A549 (cell line): ENCODE data around the gene TMEM54. TPM values are rescaled to one million over a fixed set of nuclear protein-coding genes. Genes with fewer than 3 reads are reported as not detected.
"Not testable (repeated sequence)": the region's sequence is repeated elsewhere in the genome, so short reads cannot be mapped to it uniquely, and the experiment has no call there.

Experiments
- ATAC-seq, 2 experiments: fragments of 200-7000 bp in 1 of 2; fragments of >200 bp in 1 of 2; cut with Nextera tagmentation in 1 of 2; cut with Tn5 transposase in 1 of 2; 3 replicates each; pipeline versions ENCODE4 v1.8.0 to v1.9.1; 2018 to 2020; ENCODE audit warnings: mild to moderate bottlenecking in 1 of 2, moderate library complexity in 1 of 2
- CTCF ChIA-PET: fragments of 300-600 bp; sonication (Branson Sonifier 250); formaldehyde crosslinking; extraction: SDS; loops from one replicate; lab custom pipeline; 2021; ENCODE audit warnings: antibody characterized with exemption, inconsistent platforms; lab: Yijun Ruan, JAX
- POLR2A ChIA-PET: fragments of 350-600 bp; formaldehyde crosslinking; extraction: SDS; loops from one replicate; lab custom pipeline; 2021; ENCODE audit warnings: antibody characterized with exemption, inconsistent platforms; lab: Yijun Ruan, JAX
- DNase-seq, 2 experiments: peaks; one replicate each; pipeline versions ENCODE4 v3.0.0 to v3.0.0-alpha.2; 2011 to 2016; ENCODE audit warnings: low read depth in 1 of 2, low spot score in 1 of 2
- FAIRE-seq: peaks from 2 replicates; lab custom pipeline; 2011; peaks lifted over from hg19 to GRCh38; lab: Jason Lieb, UNC
- H3K27ac ChIP-seq, 2 experiments: fragments of >200 bp; sonication (Bioruptor Twin); formaldehyde crosslinking; 3 replicates each; pipeline ENCODE4 v1.5.1; 2016 to 2017
- H3K4me1 ChIP-seq: fragments of >200 bp; sonication (Bioruptor Twin); formaldehyde crosslinking; 3 replicates; pipeline ENCODE4 v1.6.1; 2016
- H3K4me2 ChIP-seq: fragments of >200 bp; sonication (Bioruptor Twin); formaldehyde crosslinking; 3 replicates; pipeline ENCODE4 v1.6.1; 2016
- H3K4me3 ChIP-seq: fragments of >200 bp; sonication (Bioruptor Twin); formaldehyde crosslinking; 3 replicates; pipeline ENCODE4 v1.5.1; 2016
- H3K9me3 ChIP-seq: fragments of >200 bp; sonication (Bioruptor Twin); formaldehyde crosslinking; 3 replicates; pipeline ENCODE4 v1.6.1; 2016
- CBX2 ChIP-seq: fragments of 200-600 bp; sonication (generic); IDR thresholded peaks from 2 replicates; pipeline ENCODE4 v1.6.1; 2016; ENCODE audit warnings: low read depth, mild to moderate bottlenecking, borderline replicate concordance
- CBX8 ChIP-seq: fragments of 200-600 bp; sonication (generic); IDR thresholded peaks from 2 replicates; pipeline ENCODE4 v1.6.1; 2016
- CHD2 ChIP-seq: fragments of 150-350 bp; IDR thresholded peaks from 2 replicates; pipeline ENCODE4 v1.6.1; 2014; ENCODE audit warnings: low read length; ENCODE audit not compliant: partially characterized antibody
- EHF ChIP-seq: fragments of 250-450 bp; sonication (Bioruptor Pico); IDR thresholded peaks from 2 replicates; pipeline ENCODE4 v1.5.0; 2020; ENCODE audit warnings: mild to moderate bottlenecking
- EHMT2 ChIP-seq: fragments of 200-600 bp; sonication (generic); IDR thresholded peaks from 2 replicates; pipeline ENCODE4 v1.6.1; 2016; ENCODE audit warnings: antibody characterized with exemption, low read depth, mild to moderate bottlenecking, moderate library complexity
- ELK1 ChIP-seq: fragments of 150-350 bp; IDR thresholded peaks from 2 replicates; pipeline ENCODE4 v1.6.1; 2014; ENCODE audit warnings: low read depth, mild to moderate bottlenecking, low read length
- FOSB ChIP-seq: fragments of 250-450 bp; sonication (Bioruptor Pico); IDR thresholded peaks from 2 replicates; pipeline ENCODE4 v1.5.0; 2020; ENCODE audit warnings: mild to moderate bottlenecking, moderate library complexity
- GATA3 ChIP-seq: IDR thresholded peaks from 2 replicates; pipeline ENCODE4 v1.6.1; 2012; ENCODE audit warnings: borderline replicate concordance
- HOXB13 ChIP-seq: fragments of 250-450 bp; sonication (Bioruptor Pico); IDR thresholded peaks from 2 replicates; pipeline ENCODE4 v1.5.0; 2020; ENCODE audit warnings: low read depth, mild to moderate bottlenecking, moderate library complexity
- HOXB5 ChIP-seq: fragments of 250-450 bp; sonication (Bioruptor Pico); IDR thresholded peaks from 2 replicates; pipeline ENCODE4 v1.5.0; 2020; ENCODE audit warnings: mild to moderate bottlenecking, moderate library complexity
- MAFK ChIP-seq: fragments of 450-650 bp; IDR thresholded peaks from 2 replicates; pipeline ENCODE4 v1.6.1; 2014; ENCODE audit not compliant: partially characterized antibody
- MAX ChIP-seq: IDR thresholded peaks from 2 replicates; pipeline ENCODE4 v1.6.1; 2012
- PHF8 ChIP-seq: fragments of 200-600 bp; sonication (generic); IDR thresholded peaks from 2 replicates; pipeline ENCODE4 v1.6.1; 2016; ENCODE audit warnings: low read depth, mild to moderate bottlenecking, antibody characterized with exemption, moderate library complexity, borderline replicate concordance
- RARB ChIP-seq: fragments of 250-450 bp; sonication (Bioruptor Pico); IDR thresholded peaks from 2 replicates; pipeline ENCODE4 v1.8.0; 2021; ENCODE audit warnings: mild to moderate bottlenecking, moderate library complexity
- REST ChIP-seq: fragments of 200-600 bp; sonication (generic); IDR thresholded peaks from 2 replicates; pipeline ENCODE4 v1.6.1; 2016; ENCODE audit warnings: antibody characterized with exemption, mild to moderate bottlenecking, moderate library complexity
- TFCP2L1 ChIP-seq: fragments of 250-450 bp; sonication (Bioruptor Pico); IDR thresholded peaks from 2 replicates; pipeline ENCODE4 v1.5.0; 2021; ENCODE audit warnings: mild to moderate bottlenecking
- ZFP36 ChIP-seq: fragments of 450-650 bp; IDR thresholded peaks from 2 replicates; pipeline ENCODE4 v1.6.1; 2014; ENCODE audit warnings: borderline replicate concordance; ENCODE audit not compliant: partially characterized antibody
- ZSCAN20 ChIP-seq: fragments of 250-450 bp; sonication (Bioruptor Pico); IDR thresholded peaks from 2 replicates; pipeline ENCODE4 v1.8.0; 2022; ENCODE audit warnings: mild to moderate bottlenecking, moderate library complexity
- WGBS: methylation state at CpG from one replicate; pipeline ENCODE4 v1.1.6; 2017; ENCODE audit errors: missing lambda C conversion rate; 5-methylcytosine and 5-hydroxymethylcytosine counted together
- polyA plus RNA-seq, 4 experiments: library from polyadenylated mRNA; depleted of rRNA in 3 of 4; stranded (reverse); fragments of >200 nt; fragmentation: RNase III in 1 of 4; extraction: RNeasy Plus Mini Kit Qiagen cat#74134 plus additional on column Dnase treatment in 1 of 4; gene quantifications; 2 replicates in 3 of 4; 3 replicates in 1 of 4; pipeline ENCODE4 v1.2.3, GENCODE V29; 2011 to 2017
- TF ChIP-seq, protein P1 (sequence below): IDR thresholded peaks from 2 replicates; pipeline ENCODE4 v1.6.1; 2012
- TF ChIP-seq, protein P2 (sequence below): fragments of 250-450 bp; sonication (Bioruptor Pico); IDR thresholded peaks from 2 replicates; pipeline ENCODE4 v1.5.0; 2021; ENCODE audit warnings: mild to moderate bottlenecking, moderate library complexity, borderline replicate concordance

Gene TMEM54
- polyA plus RNA-seq, 2 of the 4 experiments (the other 2 are of a cell fraction) = 22.1 to 29.7 TPM

- 95% methylated on average over 6 of the region's 7 CpGs for WGBS
- H3K4me1 ChIP-seq = peaks cover 18% of the 10 kb centered on the region
- H3K27ac ChIP-seq = no peak overlapping the region
- ChIA-PET POLR2A (no interaction called here), CTCF (interaction anchor here (0.7 to 3.7 kb wide), 5 partner anchors 9 to 57 kb away, joined by 3 to 15 read pairs (median 5); no protein-coding TSS in a partner anchor)
- no peak overlapping the region for H3K4me2 ChIP-seq
- no peak overlapping the region for H3K4me3 ChIP-seq
- ATAC-seq = no peak
- TF ChIP-seq FOSB (CRISPR knock-in tag) = no peak
- TF ChIP-seq ELK1 = no peak
- no peaks in the 10 kb centered on the region for H3K9me3 ChIP-seq
- FAIRE-seq = no peak
- DNase-seq = no peak
Measured at GRCh38 chr1:32906654-32907053, 5.5 kb upstream of the TMEM54 start.

DNA sequence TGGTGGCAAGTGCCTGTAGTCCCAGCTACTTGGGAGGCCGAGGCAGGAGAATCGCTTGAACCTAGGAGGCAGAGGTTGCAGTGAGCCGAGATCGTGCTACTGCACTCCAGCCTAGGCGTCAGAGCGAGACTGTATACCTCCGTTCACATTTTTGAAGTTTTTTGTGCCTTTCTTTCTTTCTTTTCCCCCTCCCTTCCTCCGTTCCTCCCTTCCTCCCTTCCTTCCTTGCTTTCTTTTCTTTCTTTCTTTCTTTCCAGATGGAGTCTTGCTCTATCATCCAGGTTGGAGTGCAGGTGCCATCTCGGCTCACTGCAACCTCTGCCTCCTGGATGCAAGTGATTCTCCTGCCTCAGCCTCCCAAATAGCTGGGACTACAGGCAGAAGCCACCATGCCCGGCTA lies 4.4 kb upstream of the TMEM54 start:
- CTCF ChIA-PET = interaction anchor here (1.5 to 3.7 kb wide), 5 partner anchors 8 to 505 kb away, joined by 3 to 15 read pairs (median 5); partner anchors contain the start of gene HPCA
- WGBS = 84% methylated on average over 10 of the region's 10 CpGs
- H3K27ac ChIP-seq, DNase-seq, H3K4me3 ChIP-seq, H3K4me2 ChIP-seq, ATAC-seq, H3K9me3 ChIP-seq, POLR2A ChIA-PET, FAIRE-seq: not testable (repeated sequence)
- H3K4me1 ChIP-seq = peaks cover 18% of the 10 kb centered on the region

DNA sequence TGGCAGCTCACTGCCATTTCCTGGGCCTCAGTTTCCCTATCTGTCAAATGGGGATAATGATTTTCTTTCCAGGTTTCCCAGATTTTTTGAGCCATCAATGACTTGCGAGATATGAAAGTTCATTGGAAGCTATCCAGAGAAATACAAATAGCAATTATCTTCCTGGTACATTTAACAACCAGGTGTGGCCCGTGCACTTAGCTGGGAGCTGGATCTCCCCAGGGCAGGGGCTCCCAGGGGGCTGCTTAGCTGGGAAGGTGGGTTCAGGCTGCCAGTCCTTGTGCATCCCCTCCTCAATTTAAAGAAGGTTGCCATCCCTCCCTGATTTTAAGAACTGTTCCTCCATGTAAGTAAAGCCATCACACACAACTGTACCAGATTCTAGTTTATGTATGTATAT lies 3.6 kb upstream of the TMEM54 start:
- no peak overlapping the region for H3K4me2 ChIP-seq
- POLR2A ChIA-PET = interaction anchor here (0.7 kb wide), 1 partner anchor 9 kb away, joined by 3 read pairs; no protein-coding TSS in a partner anchor
- H3K4me1 ChIP-seq = peaks cover 18% of the 10 kb centered on the region
- CTCF ChIA-PET = interaction anchor here (0.6 to 3.7 kb wide), 7 partner anchors 11 to 505 kb away, joined by 3 to 15 read pairs (median 4); partner anchors contain the start of gene HPCA
- no peak overlapping the region for H3K27ac ChIP-seq
- H3K9me3 ChIP-seq = no peaks in the 10 kb centered on the region
- no peak for ATAC-seq
- TF ChIP-seq MAFK = no peak
- TF ChIP-seq ZFP36 = no peak
- no peak for TF ChIP-seq ZSCAN20
- TF ChIP-seq CBX8 = no peak
- TF ChIP-seq, protein P1, sequence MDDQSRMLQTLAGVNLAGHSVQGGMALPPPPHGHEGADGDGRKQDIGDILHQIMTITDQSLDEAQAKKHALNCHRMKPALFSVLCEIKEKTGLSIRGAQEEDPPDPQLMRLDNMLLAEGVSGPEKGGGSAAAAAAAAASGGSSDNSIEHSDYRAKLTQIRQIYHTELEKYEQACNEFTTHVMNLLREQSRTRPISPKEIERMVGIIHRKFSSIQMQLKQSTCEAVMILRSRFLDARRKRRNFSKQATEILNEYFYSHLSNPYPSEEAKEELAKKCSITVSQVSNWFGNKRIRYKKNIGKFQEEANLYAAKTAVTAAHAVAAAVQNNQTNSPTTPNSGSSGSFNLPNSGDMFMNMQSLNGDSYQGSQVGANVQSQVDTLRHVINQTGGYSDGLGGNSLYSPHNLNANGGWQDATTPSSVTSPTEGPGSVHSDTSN = no peak
- no peak for TF ChIP-seq CBX2
- TF ChIP-seq TFCP2L1 (CRISPR knock-in tag) = no peak
- TF ChIP-seq EHMT2 = no peak
- TF ChIP-seq HOXB13 = no peak
- TF ChIP-seq, protein P2, sequence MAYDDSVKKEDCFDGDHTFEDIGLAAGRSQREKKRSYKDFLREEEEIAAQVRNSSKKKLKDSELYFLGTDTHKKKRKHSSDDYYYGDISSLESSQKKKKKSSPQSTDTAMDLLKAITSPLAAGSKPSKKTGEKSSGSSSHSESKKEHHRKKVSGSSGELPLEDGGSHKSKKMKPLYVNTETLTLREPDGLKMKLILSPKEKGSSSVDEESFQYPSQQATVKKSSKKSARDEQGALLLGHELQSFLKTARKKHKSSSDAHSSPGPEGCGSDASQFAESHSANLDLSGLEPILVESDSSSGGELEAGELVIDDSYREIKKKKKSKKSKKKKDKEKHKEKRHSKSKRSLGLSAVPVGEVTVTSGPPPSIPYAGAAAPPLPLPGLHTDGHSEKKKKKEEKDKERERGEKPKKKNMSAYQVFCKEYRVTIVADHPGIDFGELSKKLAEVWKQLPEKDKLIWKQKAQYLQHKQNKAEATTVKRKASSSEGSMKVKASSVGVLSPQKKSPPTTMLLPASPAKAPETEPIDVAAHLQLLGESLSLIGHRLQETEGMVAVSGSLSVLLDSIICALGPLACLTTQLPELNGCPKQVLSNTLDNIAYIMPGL (CRISPR knock-in tag) = no peak
- no peak for TF ChIP-seq RARB (CRISPR knock-in tag)
- TF ChIP-seq EHF = no peak
- no peak for TF ChIP-seq CHD2
- no peak for TF ChIP-seq GATA3
- TF ChIP-seq REST = no peak
- no peak for TF ChIP-seq HOXB5 (CRISPR knock-in tag)
- no peak for TF ChIP-seq PHF8
- no peak for TF ChIP-seq MAX
- DNase-seq = no peak
- no peak overlapping the region for H3K4me3 ChIP-seq
- 48% methylated on average over 1 of the region's 2 CpGs for WGBS
- no peak for FAIRE-seq
